Right lobe of liver (tissue), 4 donors: Measurements from ENCODE around the gene SEC14L2.

Source experiments
- CTCF ChIP-seq, 4 donors: fragments of 200-600 bp in 3 of 4; fragments of 450-650 bp in 1 of 4; IDR thresholded peaks; one replicate each; pipeline versions ENCODE4 v1.5.1 to v1.8.0; 2016 to 2022; ENCODE audit warnings: antibody characterized with exemption in 4 of 4, mild to moderate bottlenecking in 2 of 4
- POLR2A ChIP-seq: fragments of 450-650 bp; IDR thresholded peaks from one replicate; pipeline ENCODE4 v1.6.1; 2017; ENCODE audit warnings: antibody characterized with exemption, mild to moderate bottlenecking
- donor health status: DM: no; HTN: no; CAD: no.
- donor health status: DM: no; HTN: no; CAD: no.
- donor health status: DM: no; HTN: yes; CAD: no.

DNA sequence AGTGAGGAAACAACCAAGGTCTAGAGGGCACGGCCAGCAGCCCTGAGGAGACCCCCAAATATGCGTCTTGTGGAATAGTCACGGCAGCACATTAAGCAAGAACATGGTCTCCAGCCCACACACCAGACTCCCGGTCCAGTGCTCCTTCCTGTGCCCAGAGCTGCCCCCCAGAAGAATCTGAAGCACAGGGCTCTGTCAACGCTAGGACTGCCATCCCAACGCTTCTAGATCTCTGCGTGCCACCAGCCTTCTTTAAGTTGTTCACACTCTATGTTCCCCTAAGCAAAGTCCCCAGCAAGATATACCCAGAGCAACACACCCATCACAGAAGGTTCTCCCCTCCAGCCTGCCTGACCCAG lies 3.5 kb upstream of the SEC14L2 start:
- TF ChIP-seq POLR2A (no peak), CTCF (IDR thresholded peaks at IDR 0.05) (no peak)
